Pancreas (tissue), 10 donors: Measurements from ENCODE around the gene PHF21A. TPM values are rescaled to one million over a fixed set of nuclear protein-coding genes. Genes with fewer than 3 reads are reported as not detected.

Experiments
- ATAC-seq, 4 donors: fragments of 200-7000 bp; cut with Tn5 transposase; one replicate each; pipeline versions ENCODE4 v1.8.0 to v1.9.1; 2020; ENCODE audit warnings: mild to moderate bottlenecking in 4 of 4, moderate library complexity in 4 of 4
- DNase-seq, 6 donors: peaks; one replicate each; pipeline ENCODE4 v3.0.0-alpha.2; 2020
- FAIRE-seq: peaks from 2 replicates; lab custom pipeline; 2012; peaks lifted over from hg19 to GRCh38; lab: Jason Lieb, UNC
- H3K27ac ChIP-seq, 4 donors: fragments of 200-600 bp; sonication (generic); 1 replicate in 3 of 4; 2 replicates in 1 of 4; pipeline versions ENCODE4 v1.5.0 to v1.8.0; 2020
- H3K27me3 ChIP-seq, 4 donors: fragments of 200-600 bp; one replicate each; pipeline ENCODE4 v1.8.0; 2021
- H3K36me3 ChIP-seq, 3 donors: fragments of 200-600 bp; sonication (generic) in 1 of 3; one replicate each; pipeline versions ENCODE4 v1.5.0 to v1.8.0; 2020 to 2021
- H3K4me1 ChIP-seq, 3 donors: fragments of 200-600 bp; one replicate each; pipeline ENCODE4 v1.8.0; 2021
- H3K4me3 ChIP-seq, 4 donors: fragments of 200-600 bp; sonication (generic) in 2 of 4; one replicate each; pipeline versions ENCODE4 v1.5.0 to v1.8.0; 2020 to 2021
- H3K9me3 ChIP-seq, 4 donors: fragments of 200-600 bp; one replicate each; pipeline ENCODE4 v1.8.0; 2021
- WGBS, 2 donors: extraction: QIAGEN DNeasy Blood & Tissue Kit; methylation state at CpG; one replicate each; pipeline ENCODE4 v1.1.7; 2013; 5-methylcytosine and 5-hydroxymethylcytosine counted together
- intact Hi-C, 3 donors: fragments of 100-400 bp; cut with DNase I; formaldehyde crosslinking; loops; one replicate each; pipeline versions ENCODE4 v1.11.1 to v1.14.2; 2022
- polyA plus RNA-seq, 2 donors: library from polyadenylated mRNA; stranded (reverse); fragments of 200-250 nt; gene quantifications; one replicate each; pipeline ENCODE4 v1.2.3, GENCODE V29; 2013
- total RNA-seq, 6 donors: library from RNA; stranded (reverse); fragmentation: NEBNext Ultra II Directional in 4 of 6; extraction: Animal tissue kit (Norgen Biotek cat#: 25700) in 4 of 6; gene quantifications; one replicate each; pipeline versions ENCODE4 v1.2.1 to v1.2.4, GENCODE V29; 2021 to 2023
- TF ChIP-seq, protein P1 (sequence below), 4 donors: fragments of 200-600 bp; sonication (generic) in 3 of 4; IDR thresholded peaks; one replicate each; pipeline versions ENCODE4 v1.5.0 to v1.8.0; 2021; ENCODE audit warnings: antibody characterized with exemption in 4 of 4
- donor health status: healthy with polysubstance abuse.
- donor health status: DM: no; HTN: no; CAD: no; lungs with moderate emphysema.
- donor health status: DM: no; HTN: no; CAD: no.
- donor health status: control.
- donor health status: control.
- donor health status: Bipolar disorder and iron deficiency.
- donor health status: DM: yes; HTN: yes; CAD: no.
- donor health status: DM: no; HTN: no; CAD: no.
- donor health status: DM: no; HTN: no; CAD: no.
- donor health status: DM: yes; HTN: yes; CAD: no.

The PHF21A gene
- total and polyA plus RNA-seq, 8 donors, result 11.4 to 30.3 (median 14.4) TPM

DNA sequence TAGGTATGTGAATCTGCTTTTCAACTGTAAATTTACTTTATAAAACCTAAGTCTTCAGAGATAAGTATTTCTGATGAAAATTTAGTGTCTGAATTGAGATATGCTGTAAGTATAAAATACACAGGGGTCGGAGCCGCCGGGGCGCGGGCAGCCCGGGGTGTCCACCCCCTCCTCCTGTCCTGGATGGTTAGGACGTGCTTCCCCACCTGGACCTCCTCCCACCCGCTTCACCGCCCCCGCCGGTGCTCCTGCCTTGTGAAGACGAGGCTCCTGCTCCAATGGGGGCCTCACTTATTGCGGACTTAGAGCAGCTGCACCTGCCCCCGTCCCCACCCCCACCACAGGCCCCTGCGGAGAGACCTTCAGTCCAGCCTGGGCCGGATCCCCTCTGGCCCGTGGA is 21.3 kb upstream of the PHF21A start:
- no peaks in the 10 kb centered on the region for H3K36me3 ChIP-seq
- no peak overlapping the region for H3K27ac ChIP-seq
- ATAC-seq (no peak), DNase-seq (peak in 1 of 6 donors; percentile 46), FAIRE-seq (no peak)
- WGBS, 2 donors, result 57 to 62% methylated on average over 17 of the region's 17 CpGs
- intact Hi-C loops, result no loop called here
- TF ChIP-seq, protein P1, sequence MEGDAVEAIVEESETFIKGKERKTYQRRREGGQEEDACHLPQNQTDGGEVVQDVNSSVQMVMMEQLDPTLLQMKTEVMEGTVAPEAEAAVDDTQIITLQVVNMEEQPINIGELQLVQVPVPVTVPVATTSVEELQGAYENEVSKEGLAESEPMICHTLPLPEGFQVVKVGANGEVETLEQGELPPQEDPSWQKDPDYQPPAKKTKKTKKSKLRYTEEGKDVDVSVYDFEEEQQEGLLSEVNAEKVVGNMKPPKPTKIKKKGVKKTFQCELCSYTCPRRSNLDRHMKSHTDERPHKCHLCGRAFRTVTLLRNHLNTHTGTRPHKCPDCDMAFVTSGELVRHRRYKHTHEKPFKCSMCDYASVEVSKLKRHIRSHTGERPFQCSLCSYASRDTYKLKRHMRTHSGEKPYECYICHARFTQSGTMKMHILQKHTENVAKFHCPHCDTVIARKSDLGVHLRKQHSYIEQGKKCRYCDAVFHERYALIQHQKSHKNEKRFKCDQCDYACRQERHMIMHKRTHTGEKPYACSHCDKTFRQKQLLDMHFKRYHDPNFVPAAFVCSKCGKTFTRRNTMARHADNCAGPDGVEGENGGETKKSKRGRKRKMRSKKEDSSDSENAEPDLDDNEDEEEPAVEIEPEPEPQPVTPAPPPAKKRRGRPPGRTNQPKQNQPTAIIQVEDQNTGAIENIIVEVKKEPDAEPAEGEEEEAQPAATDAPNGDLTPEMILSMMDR (IDR thresholded peaks at IDR 0.05), result no peak
- H3K9me3 ChIP-seq, result no peaks in the 10 kb centered on the region
- H3K4me1 ChIP-seq, result no peaks in the 10 kb centered on the region
- H3K27me3 ChIP-seq, result no peaks in the 10 kb centered on the region
- H3K4me3 ChIP-seq, result no peak overlapping the region

- ATAC-seq (no peak), DNase-seq (no peak), FAIRE-seq (no peak)
- H3K27ac ChIP-seq, result no peak overlapping the region
- H3K4me1 ChIP-seq, result no peaks in the 10 kb centered on the region
- no peaks in the 10 kb centered on the region for H3K27me3 ChIP-seq
- H3K36me3 ChIP-seq, result no peaks in the 10 kb centered on the region
- H3K9me3 ChIP-seq, result no peaks in the 10 kb centered on the region
- intact Hi-C loops, result no loop called here
- H3K4me3 ChIP-seq, result no peak overlapping the region
- TF ChIP-seq, protein P1 (IDR thresholded peaks at IDR 0.05), result no peak
- 92 to 95% methylated on average over 3 of the region's 3 CpGs for WGBS, 2 donors
Measured at GRCh38 chr11:46141597-46141996, 20.3 kb upstream of the PHF21A start.

DNA sequence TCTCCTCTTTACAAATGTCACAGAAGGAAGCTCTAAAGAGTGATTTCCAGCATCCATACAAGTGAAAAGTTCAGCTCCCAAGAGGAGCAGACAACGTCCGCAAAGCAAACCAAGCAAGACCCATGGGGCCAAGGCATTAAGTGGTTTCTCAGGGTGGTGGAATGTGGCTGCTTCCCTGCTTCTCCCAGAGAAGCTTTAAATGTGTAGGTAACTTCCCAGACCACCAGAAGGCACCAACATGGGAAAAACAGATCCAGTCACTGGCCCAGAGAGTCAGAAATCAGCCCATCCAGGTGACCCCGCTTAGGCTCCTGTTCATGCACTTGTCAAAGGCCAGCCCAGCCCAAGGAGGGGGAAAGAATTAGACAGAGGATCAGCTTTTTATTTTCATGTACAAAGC is 13.3 kb upstream of the PHF21A start:
- no peak for ATAC-seq
- H3K36me3 ChIP-seq, result no peaks in the 10 kb centered on the region
- no peaks in the 10 kb centered on the region for H3K9me3 ChIP-seq
- FAIRE-seq, result no peak
- 93 to 95% methylated on average over 3 of the region's 3 CpGs for WGBS, 2 donors
- H3K27ac ChIP-seq, result no peak overlapping the region
- TF ChIP-seq, protein P1 (IDR thresholded peaks at IDR 0.05), result no peak
- H3K4me1 ChIP-seq, result peaks cover 0 to 14% (median 0%) of the 10 kb centered on the region in 3 donors
- no peak overlapping the region for H3K4me3 ChIP-seq
- no peak for DNase-seq
- H3K27me3 ChIP-seq, result no peaks in the 10 kb centered on the region
- intact Hi-C loops, result no loop called here

- DNase-seq (no peak), ATAC-seq (no peak), FAIRE-seq (no peak)
- intact Hi-C loops, result no loop called here
- no peak overlapping the region for H3K4me3 ChIP-seq
- H3K36me3 ChIP-seq, result no peaks in the 10 kb centered on the region
- H3K27me3 ChIP-seq, result no peaks in the 10 kb centered on the region
- TF ChIP-seq, protein P1 (IDR thresholded peaks at IDR 0.05), result no peak
- 67 to 92% methylated on average over 4 of the region's 4 CpGs for WGBS, 2 donors
- no peaks in the 10 kb centered on the region for H3K9me3 ChIP-seq
- peaks cover 0 to 14% (median 0%) of the 10 kb centered on the region in 3 donors for H3K4me1 ChIP-seq
- no peak overlapping the region for H3K27ac ChIP-seq
Measured at GRCh38 chr11:46134061-46134460, 12.8 kb upstream of the PHF21A start.

GRCh38 chr11:46133119-46133518 is 11.9 kb upstream of the PHF21A start:
- no peak overlapping the region for H3K4me3 ChIP-seq
- no peak for FAIRE-seq
- ATAC-seq, result peak in 3 of 4 donors; percentile 76 to 88 (median 78)
- H3K9me3 ChIP-seq, result no peaks in the 10 kb centered on the region
- DNase-seq, result peak in 2 of 6 donors; percentile 29 to 52
- intact Hi-C loops, result no loop called here
- H3K36me3 ChIP-seq, result no peaks in the 10 kb centered on the region
- H3K27me3 ChIP-seq, result no peaks in the 10 kb centered on the region
- TF ChIP-seq, protein P1 (IDR thresholded peaks at IDR 0.05), result no peak
- WGBS, 2 donors, result 9 to 10% methylated on average over 3 of the region's 3 CpGs
- H3K4me1 ChIP-seq, result peaks cover 0 to 14% (median 0%) of the 10 kb centered on the region in 3 donors
- H3K27ac ChIP-seq, result peak overlapping the region in 1 of 4 donors; percentile 20
